Activated naive CD8-positive, alpha-beta T cell treated with anti-CD3 and anti-CD28 coated beads, Interleukin-2, amount 10 ng/mL, durations not matched to agents 7 days and 5 days (primary cell): ENCODE data around the gene MEI1. TPM values are rescaled to one million over a fixed set of nuclear protein-coding genes. Genes with fewer than 3 reads are reported as not detected.
"Not testable (repeated sequence)": the region's sequence is repeated elsewhere in the genome, so short reads cannot be mapped to it uniquely, and the experiment has no call there.

Experiments
- ATAC-seq: fragments of 150-1000 bp; cut with Tn5 transposase; one replicate; pipeline ENCODE4 v1.10.0; 2021; ENCODE audit warnings: low read depth, moderate library complexity
- POLR2A ChIA-PET: fragments of 350-600 bp; sonication (Branson Sonifier 250); formaldehyde crosslinking; loops from one replicate; lab custom pipeline; 2021; ENCODE audit warnings: antibody characterized with exemption; lab: Charles Lee
- DNase-seq: peaks from one replicate; pipeline ENCODE4 v3.0.0; 2021
- H3K27ac Mint-ChIP-seq: one replicate; pipeline ENCODE4 v1.8.0; 2022; ENCODE audit warnings: mild to moderate bottlenecking, mixed read lengths
- H3K27me3 Mint-ChIP-seq: one replicate; pipeline ENCODE4 v1.8.0; 2022; ENCODE audit warnings: mild to moderate bottlenecking, moderate library complexity, mixed read lengths
- H3K36me3 Mint-ChIP-seq: one replicate; pipeline ENCODE4 v1.8.0; 2021; ENCODE audit warnings: mild to moderate bottlenecking, mixed read lengths
- H3K4me1 Mint-ChIP-seq: one replicate; pipeline ENCODE4 v1.8.0; 2021; ENCODE audit warnings: mixed read lengths
- H3K4me3 Mint-ChIP-seq: one replicate; pipeline ENCODE4 v1.8.0; 2022; ENCODE audit warnings: mild to moderate bottlenecking, moderate library complexity, mixed read lengths
- H3K9me3 Mint-ChIP-seq: one replicate; pipeline ENCODE4 v1.8.0; 2021; ENCODE audit warnings: mixed read lengths
- total RNA-seq, 2 experiments: library from RNA; stranded (reverse); gene quantifications; one replicate each; pipeline ENCODE4 v1.2.3, GENCODE V29; 2021

MEI1 gene, protein sequence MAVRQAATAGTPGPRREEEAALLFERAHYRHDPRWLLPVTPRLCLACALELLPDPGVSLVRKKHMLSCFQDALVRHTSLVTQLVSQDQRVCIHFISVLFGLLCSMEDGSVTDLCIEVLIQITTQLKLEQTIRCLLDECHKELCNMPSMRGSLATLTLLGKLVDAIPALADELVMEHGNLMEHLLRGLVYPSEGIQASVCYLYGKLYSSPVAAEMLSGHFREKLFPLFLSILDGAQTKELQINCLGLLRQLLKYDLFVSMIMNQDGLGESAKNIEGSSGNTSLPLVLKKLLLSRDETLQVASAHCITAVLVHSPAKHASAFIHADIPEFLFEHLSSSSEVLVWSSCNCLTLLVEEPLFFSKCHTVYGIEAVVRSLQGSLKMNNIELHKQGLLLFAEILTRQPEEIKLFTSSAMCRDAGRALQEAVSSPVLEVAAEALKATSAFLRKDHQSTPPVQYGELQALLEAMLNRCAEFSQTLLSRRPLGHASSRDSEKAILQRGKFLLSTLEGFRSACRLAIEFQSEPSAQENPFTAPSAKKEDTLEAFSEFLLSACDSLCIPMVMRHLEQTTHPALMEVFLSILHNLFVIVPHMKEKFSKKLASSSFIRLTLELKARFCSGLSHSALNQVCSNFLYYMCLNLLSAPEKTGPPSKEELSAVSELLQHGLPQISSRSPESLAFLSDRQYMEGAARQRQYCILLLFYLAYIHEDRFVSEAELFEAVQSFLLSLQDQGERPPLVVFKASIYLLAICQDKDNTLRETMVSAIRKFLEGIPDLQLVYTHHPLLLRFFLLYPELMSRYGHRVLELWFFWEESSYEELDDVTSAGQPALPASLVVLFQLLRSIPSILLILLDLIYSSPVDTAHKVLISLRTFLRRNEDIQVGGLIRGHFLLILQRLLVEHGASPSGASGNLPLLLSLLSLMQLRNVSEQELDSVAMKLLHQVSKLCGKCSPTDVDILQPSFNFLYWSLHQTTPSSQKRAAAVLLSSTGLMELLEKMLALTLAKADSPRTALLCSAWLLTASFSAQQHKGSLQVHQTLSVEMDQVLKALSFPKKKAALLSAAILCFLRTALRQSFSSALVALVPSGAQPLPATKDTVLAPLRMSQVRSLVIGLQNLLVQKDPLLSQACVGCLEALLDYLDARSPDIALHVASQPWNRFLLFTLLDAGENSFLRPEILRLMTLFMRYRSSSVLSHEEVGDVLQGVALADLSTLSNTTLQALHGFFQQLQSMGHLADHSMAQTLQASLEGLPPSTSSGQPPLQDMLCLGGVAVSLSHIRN
- 10 to 100 TPM; 52.1 to 52.5 TPM for total RNA-seq

DNA sequence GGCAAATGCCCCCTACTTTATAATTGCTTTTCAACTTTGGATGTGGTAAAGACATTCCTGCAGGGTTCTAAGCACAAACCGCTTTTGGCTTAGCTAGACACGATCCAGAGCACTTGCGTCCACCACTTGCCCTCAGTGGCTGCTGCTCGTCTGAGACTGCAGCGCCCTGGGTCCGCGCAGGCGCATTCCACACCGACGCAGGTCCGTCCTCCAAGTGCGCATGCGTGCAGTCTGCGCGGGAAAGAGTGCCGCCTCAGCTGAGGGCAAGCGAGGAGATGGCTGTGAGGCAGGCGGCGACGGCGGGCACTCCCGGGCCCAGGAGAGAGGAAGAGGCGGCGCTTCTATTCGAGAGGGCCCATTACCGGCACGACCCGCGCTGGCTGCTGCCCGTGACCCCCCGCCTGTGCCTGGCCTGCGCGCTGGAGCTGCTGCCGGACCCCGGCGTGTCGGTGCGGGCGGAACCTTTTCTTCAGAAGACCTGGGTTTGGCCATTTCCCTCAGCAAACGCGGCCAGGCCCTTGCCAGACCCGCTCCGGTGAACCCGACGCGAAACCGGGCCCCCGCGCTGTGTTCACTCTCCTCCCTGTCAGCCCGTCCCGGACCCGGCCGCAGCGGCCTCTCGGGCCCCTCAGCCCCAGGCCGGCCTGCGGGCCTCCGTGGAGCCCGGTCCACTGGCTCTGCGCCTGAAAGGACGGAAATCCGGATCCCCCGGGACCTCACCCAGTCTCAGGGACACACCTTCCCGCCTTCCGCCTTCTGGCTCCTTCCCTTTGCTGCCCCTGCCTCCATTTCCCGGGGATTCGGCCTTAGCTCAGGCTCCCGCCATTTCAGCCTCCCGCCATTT lies at the start of gene MEI1:
Gene MEI1, plus strand, starts transcription at position 240 of the 844 bp plus-strand sequence. Its CDS starts 36 bp downstream, at position 276.
- H3K27me3 Mint-ChIP-seq = peaks cover 3% of the 10 kb centered on the region
- POLR2A ChIA-PET = interaction anchor here (0.9 to 3.4 kb wide), 10 partner anchors 11 to 247 kb away, joined by 3 to 25 read pairs (median 4); partner anchors contain the start of genes CCDC134, CENPM, SNU13 and SREBF2
- peak within 1 kb of the TSS; percentile 77 for H3K4me3 Mint-ChIP-seq
- ATAC-seq (peak; percentile 78), DNase-seq (peak; percentile 92)
- peaks cover 3% of the 10 kb centered on the region for H3K36me3 Mint-ChIP-seq
- H3K27ac Mint-ChIP-seq = peak within 1 kb of the TSS; percentile 89
- H3K9me3 Mint-ChIP-seq = peaks cover 1% of the 10 kb centered on the region
- peaks cover 12% of the 10 kb centered on the region for H3K4me1 Mint-ChIP-seq

DNA sequence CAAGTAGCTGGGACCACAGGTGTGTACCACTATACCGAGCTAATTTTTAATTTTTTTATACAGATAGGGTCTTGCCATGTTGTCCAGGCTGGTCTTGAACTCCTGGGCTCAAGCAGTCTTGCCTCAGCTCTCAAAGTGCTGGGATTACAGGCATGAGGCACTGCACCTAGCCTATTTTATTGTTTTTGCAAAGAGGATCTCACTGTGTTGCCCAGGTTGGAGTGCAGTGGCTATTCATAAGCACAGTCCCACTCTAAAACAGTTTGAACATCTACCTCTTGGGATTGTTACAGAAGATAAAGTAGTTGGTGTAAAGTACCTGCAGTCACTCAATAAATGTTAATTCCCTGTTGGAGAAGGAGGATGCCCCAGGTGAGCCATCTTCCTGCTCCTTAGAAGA lies 49.1 kb upstream of the MEI1 start:
- Mint-ChIP-seq H3K4me3 (no peak overlapping the region), H3K36me3 (peaks cover 17% of the 10 kb centered on the region), H3K9me3 (no peaks in the 10 kb centered on the region), H3K27ac (no peak overlapping the region), H3K4me1 (peaks cover 8% of the 10 kb centered on the region), H3K27me3 (no peaks in the 10 kb centered on the region)
- ATAC-seq = no peak
- DNase-seq = no peak
- POLR2A ChIA-PET = interaction anchor here (2.5 kb wide), 1 partner anchor 29 kb away, joined by 9 read pairs; the partner anchor contains the start of genes DESI1 and XRCC6

DNA sequence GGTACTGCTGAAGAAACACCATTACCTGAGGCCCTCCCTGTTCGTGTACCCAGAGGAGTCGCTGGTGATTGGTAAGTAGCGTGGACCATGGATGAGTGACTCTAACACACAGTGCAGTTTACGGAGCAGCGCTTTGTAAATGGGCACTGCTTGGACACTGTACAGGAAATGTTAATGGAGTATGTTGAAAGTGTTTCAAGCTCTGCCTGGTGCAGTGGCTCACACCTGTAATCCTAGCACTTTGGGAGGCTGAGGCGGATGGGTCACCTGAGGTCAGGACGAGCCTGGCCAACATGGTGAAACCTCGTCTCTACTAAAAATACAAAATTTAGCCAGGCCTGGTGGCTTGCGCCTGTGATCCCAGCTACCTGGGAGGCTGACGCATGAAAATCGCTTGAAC lies 48.5 kb upstream of the MEI1 start:
- POLR2A ChIA-PET = interaction anchor here (2.5 kb wide), 1 partner anchor 29 kb away, joined by 9 read pairs; the partner anchor contains the start of genes DESI1 and XRCC6
- peaks cover 17% of the 10 kb centered on the region for H3K36me3 Mint-ChIP-seq
- ATAC-seq = no peak

DNA sequence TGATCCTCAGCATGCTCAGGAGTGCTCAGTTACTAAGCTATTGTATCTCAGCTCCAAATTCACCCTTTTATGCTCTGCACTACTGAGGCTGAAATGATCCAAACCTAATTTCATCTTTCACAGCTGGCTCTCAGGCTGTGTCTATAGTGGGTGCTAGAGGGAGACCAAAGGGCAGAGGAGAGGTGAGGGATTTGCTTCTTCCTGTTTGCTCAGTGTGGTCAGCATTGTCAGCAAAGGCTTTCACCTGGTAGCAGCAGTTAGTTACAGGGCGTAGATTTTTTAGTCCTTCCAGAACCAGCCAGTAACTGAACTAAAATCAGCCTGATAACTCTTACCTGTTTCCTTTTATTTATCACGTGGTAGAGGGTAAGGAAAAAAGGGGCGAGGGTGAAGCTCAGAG lies 45.0 kb upstream of the MEI1 start:
- H3K27me3 Mint-ChIP-seq = no peaks in the 10 kb centered on the region
- POLR2A ChIA-PET = interaction anchor here (1.0 kb wide), 1 partner anchor 33 kb away, joined by 3 read pairs; the partner anchor contains the start of genes DESI1 and XRCC6
- no peaks in the 10 kb centered on the region for H3K4me1 Mint-ChIP-seq
- no peak overlapping the region for H3K4me3 Mint-ChIP-seq
- no peak for ATAC-seq
- H3K27ac Mint-ChIP-seq = no peak overlapping the region
- peaks cover 20% of the 10 kb centered on the region for H3K36me3 Mint-ChIP-seq
- DNase-seq = no peak
- H3K9me3 Mint-ChIP-seq = no peaks in the 10 kb centered on the region

More for the DNA sequence above, 48.5 kb upstream of the MEI1 start:
- no peak for DNase-seq
- H3K4me3 Mint-ChIP-seq = no peak overlapping the region
- H3K4me1 Mint-ChIP-seq = peaks cover 8% of the 10 kb centered on the region
- H3K9me3 Mint-ChIP-seq = no peaks in the 10 kb centered on the region
- no peaks in the 10 kb centered on the region for H3K27me3 Mint-ChIP-seq
- H3K27ac Mint-ChIP-seq = no peak overlapping the region

DNA sequence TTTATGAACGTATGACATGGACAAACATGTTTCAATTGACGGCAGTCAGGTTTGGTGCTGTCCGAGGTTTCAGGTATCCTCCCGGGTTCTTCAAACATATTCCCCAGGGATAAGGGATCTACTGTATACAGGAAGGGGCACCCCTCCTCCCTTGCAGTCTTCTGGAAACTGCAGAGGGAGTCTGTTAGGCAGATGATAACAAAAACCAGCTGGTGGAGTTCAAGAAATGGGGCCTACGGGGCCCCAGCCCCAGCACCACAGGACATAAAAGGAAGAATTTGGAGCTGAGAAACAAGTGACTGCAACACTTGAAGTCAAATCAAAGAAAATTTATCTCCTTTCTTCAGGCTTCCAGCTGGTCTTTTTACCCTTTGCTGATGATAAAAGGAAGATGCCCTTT lies 42.7 kb upstream of the MEI1 start:
- Mint-ChIP-seq H3K36me3 (peaks cover 23% of the 10 kb centered on the region), H3K27me3 (no peaks in the 10 kb centered on the region), H3K9me3 (no peaks in the 10 kb centered on the region), H3K4me1 (no peaks in the 10 kb centered on the region), H3K4me3 (no peak overlapping the region), H3K27ac (no peak overlapping the region)
- no peak for ATAC-seq
- POLR2A ChIA-PET = interaction anchor here (0.8 kb wide), 1 partner anchor 35 kb away, joined by 4 read pairs; the partner anchor contains the start of gene XRCC6
- no peak for DNase-seq

DNA sequence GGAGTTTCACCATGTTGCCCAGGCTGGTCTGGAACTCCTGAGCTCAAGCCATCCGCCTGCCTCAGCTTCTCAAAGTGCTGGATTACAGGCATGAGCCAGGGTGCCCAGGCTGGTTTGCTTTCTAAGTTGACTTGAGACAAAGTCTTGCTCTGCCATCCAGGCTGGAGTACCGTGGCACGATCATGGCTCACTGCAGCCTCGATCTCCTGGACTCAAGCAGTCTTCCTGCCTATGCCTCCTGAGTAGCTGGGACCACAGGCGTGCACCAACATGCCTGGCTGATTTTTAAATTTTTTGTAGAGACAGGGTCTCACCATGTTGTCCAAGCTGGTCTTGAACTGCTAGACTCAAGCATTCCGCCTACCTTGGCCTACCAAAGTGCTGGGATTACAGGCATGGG lies 41.6 kb upstream of the MEI1 start:
- POLR2A ChIA-PET = no interaction called here
- ATAC-seq (no peak), DNase-seq (no peak)
- no peaks in the 10 kb centered on the region for H3K4me1 Mint-ChIP-seq
- peaks cover 27% of the 10 kb centered on the region for H3K36me3 Mint-ChIP-seq
- no peak overlapping the region for H3K4me3 Mint-ChIP-seq
- no peaks in the 10 kb centered on the region for H3K27me3 Mint-ChIP-seq
- no peaks in the 10 kb centered on the region for H3K9me3 Mint-ChIP-seq
- H3K27ac Mint-ChIP-seq = no peak overlapping the region

DNA sequence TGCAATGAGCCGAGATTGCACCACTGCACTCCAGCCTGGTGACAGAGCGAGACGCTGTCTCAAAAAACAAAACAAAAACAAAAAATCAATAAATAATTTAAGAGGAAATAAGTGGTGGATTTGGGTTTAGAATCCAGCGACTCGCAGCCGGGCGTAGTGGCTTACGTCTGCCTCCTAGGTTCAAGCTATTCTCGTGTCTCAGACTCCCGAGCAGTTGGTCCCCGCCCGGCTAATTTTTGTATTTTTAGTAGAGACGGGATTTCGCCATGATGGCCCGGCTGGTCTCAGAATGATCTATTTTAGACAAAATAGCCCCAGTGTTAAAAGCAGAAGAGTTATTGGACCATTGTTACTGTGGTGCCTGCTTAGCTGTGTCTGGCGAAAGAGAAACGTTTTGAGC lies 40.4 kb upstream of the MEI1 start:
- DNase-seq (no peak), ATAC-seq (no peak)
- H3K4me3 Mint-ChIP-seq = no peak overlapping the region
- POLR2A ChIA-PET = interaction anchor here (0.8 kb wide), 1 partner anchor 38 kb away, joined by 3 read pairs; the partner anchor contains the start of genes DESI1 and XRCC6
- H3K36me3 Mint-ChIP-seq = peaks cover 25% of the 10 kb centered on the region
- no peaks in the 10 kb centered on the region for H3K9me3 Mint-ChIP-seq
- no peaks in the 10 kb centered on the region for H3K4me1 Mint-ChIP-seq
- H3K27me3 Mint-ChIP-seq = no peaks in the 10 kb centered on the region
- no peak overlapping the region for H3K27ac Mint-ChIP-seq

DNA sequence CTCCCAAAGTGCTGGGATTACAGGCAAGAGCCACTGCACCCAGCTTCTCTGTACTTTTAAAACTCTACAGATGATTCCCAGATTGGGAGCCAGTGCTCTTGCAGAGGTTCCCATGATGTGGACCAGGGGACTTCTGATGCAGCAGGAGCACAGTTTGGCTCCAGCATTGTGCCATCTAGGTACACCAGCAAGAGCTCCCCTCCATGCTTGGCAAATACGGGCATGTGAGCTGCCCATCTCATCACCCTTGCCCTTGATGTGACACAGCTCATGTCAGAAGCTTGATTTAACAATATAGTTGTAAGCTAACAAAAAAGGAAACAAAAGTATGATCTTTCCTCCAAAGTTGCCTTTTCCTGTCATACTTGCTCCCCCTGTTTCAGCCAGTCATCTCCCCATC lies 39.4 kb upstream of the MEI1 start:
- Mint-ChIP-seq H3K4me1 (no peaks in the 10 kb centered on the region), H3K4me3 (no peak overlapping the region), H3K9me3 (no peaks in the 10 kb centered on the region), H3K27me3 (no peaks in the 10 kb centered on the region), H3K36me3 (peaks cover 21% of the 10 kb centered on the region), H3K27ac (peak overlapping the region; percentile 56)
- no peak for DNase-seq
- POLR2A ChIA-PET = interaction anchor here (0.5 to 0.9 kb wide), 4 partner anchors 11 to 39 kb away, joined by 3 read pairs; partner anchors contain the start of genes DESI1 and XRCC6
- ATAC-seq = no peak

DNA sequence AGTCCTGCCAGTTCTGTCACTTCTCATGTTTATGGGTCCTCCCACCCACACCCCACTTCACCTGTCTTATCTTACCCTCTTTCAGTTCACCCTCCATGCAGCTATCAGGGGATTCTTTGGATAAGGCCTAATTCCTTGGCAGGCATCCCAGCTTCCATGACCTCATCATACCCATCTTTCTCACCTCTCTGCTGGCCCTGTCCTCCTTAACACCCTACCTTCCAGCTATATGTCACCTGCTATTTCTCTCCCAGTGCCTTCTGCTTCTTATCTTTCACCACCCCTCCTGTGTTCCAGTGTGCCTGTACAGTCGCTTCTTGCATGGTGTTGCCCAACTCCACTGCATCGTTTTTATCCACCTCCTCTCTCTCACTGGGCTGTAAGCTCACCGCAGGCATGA lies 38.9 kb upstream of the MEI1 start:
- H3K27ac Mint-ChIP-seq = peak overlapping the region; percentile 56

DNA sequence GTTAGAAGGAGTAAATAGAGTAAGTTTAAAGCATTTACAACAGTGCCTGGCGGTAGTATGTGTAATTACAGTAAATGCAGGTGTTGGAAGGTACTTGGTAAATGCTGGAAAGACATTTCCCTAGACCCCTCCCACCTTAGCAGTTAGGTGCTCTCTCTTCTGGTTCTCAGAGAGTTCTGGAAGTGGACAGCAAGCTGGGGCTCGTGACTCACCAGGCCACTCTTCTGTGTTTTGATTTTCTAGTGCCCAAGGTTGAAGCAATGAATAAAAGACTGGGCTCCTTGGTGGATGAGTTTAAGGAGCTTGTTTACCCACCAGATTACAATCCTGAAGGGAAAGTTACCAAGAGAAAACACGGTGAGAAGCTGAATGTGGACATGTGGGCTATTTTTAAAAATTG lies 38.2 kb upstream of the MEI1 start:
- ATAC-seq = no peak
- Mint-ChIP-seq H3K27me3 (no peaks in the 10 kb centered on the region), H3K36me3 (peaks cover 22% of the 10 kb centered on the region), H3K9me3 (no peaks in the 10 kb centered on the region), H3K4me1 (no peaks in the 10 kb centered on the region), H3K4me3 (no peak overlapping the region), H3K27ac (no peak overlapping the region)
- DNase-seq = no peak
- POLR2A ChIA-PET = no interaction called here

More for the DNA sequence above, 38.9 kb upstream of the MEI1 start:
- no peaks in the 10 kb centered on the region for H3K4me1 Mint-ChIP-seq
- ATAC-seq (no peak), DNase-seq (no peak)
- no peak overlapping the region for H3K4me3 Mint-ChIP-seq
- POLR2A ChIA-PET = interaction anchor here (0.5 to 0.9 kb wide), 3 partner anchors 11 to 22 kb away, joined by 3 read pairs; no protein-coding TSS in a partner anchor
- no peaks in the 10 kb centered on the region for H3K9me3 Mint-ChIP-seq
- no peaks in the 10 kb centered on the region for H3K27me3 Mint-ChIP-seq
- H3K36me3 Mint-ChIP-seq = peaks cover 22% of the 10 kb centered on the region

DNA sequence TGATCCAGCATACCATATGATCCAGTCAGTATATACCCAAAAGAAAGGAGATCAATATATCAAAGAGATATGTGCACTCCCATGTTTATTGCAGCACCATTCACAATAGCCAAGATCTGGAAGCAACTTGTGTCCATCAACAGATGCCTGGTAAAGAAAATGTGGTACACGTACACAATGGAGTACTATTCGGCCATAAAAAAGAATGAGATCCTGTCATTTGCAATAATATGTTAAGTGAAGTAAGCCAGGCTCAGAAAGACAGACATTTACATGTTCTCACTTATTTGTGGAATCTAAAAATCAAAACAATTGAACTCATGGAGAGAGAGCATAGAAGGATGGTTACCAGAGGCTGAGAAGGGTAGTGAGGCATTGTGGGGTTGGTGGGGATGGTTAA lies 37.6 kb upstream of the MEI1 start:
- POLR2A ChIA-PET = no interaction called here
- Mint-ChIP-seq H3K4me1 (no peaks in the 10 kb centered on the region), H3K27ac (no peak overlapping the region), H3K27me3 (no peaks in the 10 kb centered on the region), H3K9me3 (no peaks in the 10 kb centered on the region), H3K4me3 (no peak overlapping the region), H3K36me3 (peaks cover 22% of the 10 kb centered on the region)
- ATAC-seq = no peak
- DNase-seq = no peak

DNA sequence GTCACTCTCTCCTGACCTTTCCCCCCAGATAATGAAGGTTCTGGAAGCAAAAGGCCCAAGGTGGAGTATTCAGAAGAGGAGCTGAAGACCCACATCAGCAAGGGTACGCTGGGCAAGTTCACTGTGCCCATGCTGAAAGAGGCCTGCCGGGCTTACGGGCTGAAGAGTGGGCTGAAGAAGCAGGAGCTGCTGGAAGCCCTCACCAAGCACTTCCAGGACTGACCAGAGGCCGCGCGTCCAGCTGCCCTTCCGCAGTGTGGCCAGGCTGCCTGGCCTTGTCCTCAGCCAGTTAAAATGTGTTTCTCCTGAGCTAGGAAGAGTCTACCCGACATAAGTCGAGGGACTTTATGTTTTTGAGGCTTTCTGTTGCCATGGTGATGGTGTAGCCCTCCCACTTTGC lies 35.7 kb upstream of the MEI1 start:
- DNase-seq, H3K9me3 Mint-ChIP-seq, POLR2A ChIA-PET, H3K4me1 Mint-ChIP-seq, H3K27me3 Mint-ChIP-seq, ATAC-seq, H3K4me3 Mint-ChIP-seq: not testable (repeated sequence)
- Mint-ChIP-seq H3K27ac (peak overlapping the region; percentile 64), H3K36me3 (peaks cover 19% of the 10 kb centered on the region)
